ENCODE data around the gene REC114.
"Not testable (repeated sequence)": the region's sequence is repeated elsewhere in the genome, so short reads cannot be mapped to it uniquely, and the experiment has no call there.

REC114 gene

DNA sequence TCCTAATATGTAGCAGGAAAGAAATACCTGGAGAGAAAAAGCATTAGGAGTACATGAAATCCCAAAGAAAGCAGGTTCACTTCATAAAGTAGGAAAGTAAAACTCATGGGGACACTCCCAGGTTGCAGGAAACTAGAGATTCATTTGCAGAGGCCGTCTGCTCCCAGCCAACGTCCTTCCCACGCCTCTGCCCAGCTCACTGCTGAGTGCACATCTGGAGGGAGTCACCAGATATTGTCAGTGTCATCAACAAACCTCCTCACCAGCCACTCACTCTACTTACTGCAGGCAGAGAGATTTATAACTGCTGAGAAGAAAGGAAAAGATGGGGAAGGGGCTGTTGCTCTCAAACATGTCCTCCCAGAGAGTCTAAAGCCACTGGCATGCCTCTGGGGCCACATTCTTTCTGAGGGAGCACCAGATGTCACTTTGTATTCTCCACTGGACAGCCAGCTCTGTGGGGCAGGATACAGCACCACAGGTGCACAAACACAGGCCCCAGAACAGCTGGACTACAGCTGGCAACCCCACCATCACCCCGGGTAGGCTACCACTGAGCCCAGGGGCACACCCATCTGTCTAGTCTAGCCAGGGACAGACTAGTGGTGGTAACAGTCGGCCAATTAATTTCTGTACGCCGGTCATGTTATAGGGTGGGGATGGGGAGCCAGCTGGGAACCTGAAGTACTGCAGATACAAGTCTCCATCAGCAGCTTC, 125.8 kb downstream of the REC114 start:
- ATAC-seq (no peak), DNase-seq (no peak)
- H3K9me3 Mint-ChIP-seq = no peaks in the 10 kb centered on the region
- peaks cover 21% of the 10 kb centered on the region for H3K4me1 Mint-ChIP-seq
- H3K4me3 Mint-ChIP-seq = no peak overlapping the region
- H3K27ac Mint-ChIP-seq = no peak overlapping the region
- peaks cover 36% of the 10 kb centered on the region for H3K36me3 Mint-ChIP-seq (ENCODE audit: low read depth)
- no peaks in the 10 kb centered on the region for H3K27me3 Mint-ChIP-seq

DNA sequence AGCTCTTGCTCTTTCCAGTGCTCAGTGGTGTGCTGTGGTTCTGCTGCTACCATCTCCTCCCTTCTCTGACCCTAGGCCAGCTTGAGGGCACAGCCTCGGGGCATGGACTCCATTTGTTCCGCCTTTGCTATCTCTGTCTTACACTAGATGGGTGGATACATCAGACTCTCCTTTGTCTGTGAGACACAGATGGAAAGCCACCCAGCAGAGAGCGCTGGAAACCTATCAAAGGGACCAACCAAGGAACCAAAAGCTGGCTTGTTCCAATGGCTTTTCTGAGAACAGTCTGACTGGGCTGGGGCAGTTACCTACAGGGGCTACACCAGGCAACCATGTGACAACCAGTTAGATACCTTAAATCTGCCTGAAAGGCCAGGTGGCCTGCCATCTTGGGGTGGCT, 126.4 kb downstream of the REC114 start:
- Mint-ChIP-seq H3K27me3 (no peaks in the 10 kb centered on the region), H3K36me3 (ENCODE audit: low read depth) (peaks cover 36% of the 10 kb centered on the region), H3K4me3 (no peak overlapping the region), H3K27ac (no peak overlapping the region), H3K9me3 (no peaks in the 10 kb centered on the region), H3K4me1 (peaks cover 18% of the 10 kb centered on the region)
- ATAC-seq = no peak
- DNase-seq = no peak

DNA sequence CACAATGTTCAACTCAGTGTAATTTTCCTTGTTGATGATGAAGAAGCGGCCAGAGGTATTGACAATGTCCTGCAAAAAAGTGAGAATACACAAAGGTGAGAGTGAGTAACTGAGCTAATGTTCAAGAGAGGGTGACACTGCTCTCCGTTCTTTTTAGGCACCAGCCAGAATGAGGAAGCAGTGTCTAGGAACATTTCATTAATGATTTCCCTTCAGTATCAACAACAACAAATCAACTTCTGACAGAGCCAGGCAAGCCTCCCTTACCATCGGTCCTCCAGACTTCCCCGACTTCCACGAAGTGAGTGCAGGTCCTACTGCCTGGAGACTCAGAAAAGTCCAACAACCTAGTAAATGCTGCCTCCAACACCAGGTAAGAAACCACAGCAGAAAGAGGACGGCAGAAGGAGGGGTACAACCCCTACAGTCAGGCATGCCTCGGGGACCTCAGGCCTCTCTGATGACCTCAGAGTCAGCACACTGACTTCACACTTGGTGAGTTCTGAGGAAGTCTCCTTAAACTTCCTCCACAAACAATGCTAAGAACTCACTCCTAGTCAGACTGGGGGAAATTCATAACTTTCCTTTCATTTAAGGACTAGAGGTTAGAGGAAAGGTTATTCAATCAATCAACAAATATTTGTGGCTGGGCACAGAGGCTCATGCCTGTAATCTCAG, 127.5 kb downstream of the REC114 start:
- Mint-ChIP-seq H3K4me1 (peaks cover 17% of the 10 kb centered on the region), H3K27ac (peak overlapping the region; percentile 8), H3K36me3 (ENCODE audit: low read depth) (peaks cover 33% of the 10 kb centered on the region), H3K9me3 (no peaks in the 10 kb centered on the region), H3K27me3 (no peaks in the 10 kb centered on the region), H3K4me3 (no peak overlapping the region)
- DNase-seq (no peak), ATAC-seq (peak; percentile 59)

DNA sequence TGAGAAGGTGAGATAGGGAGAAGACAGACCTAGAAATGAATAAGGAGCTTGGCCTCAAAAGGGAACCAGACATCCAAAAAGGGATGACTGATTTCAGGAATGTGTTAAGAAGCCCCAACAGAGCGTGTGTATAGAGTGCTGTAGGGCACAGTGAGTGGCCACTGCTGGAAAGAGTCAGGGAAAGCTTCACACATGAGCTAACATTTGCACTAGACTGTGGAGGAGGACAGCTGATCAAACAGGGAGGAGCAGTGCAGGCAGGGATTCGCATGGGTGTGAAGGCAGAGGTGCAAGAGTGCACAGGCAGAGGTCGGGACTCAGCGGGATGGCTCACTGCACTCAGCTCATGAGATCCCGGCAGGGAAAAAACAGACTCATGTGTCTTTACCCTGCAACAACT, 128.4 kb downstream of the REC114 start:
- H3K27me3 Mint-ChIP-seq = no peaks in the 10 kb centered on the region
- peaks cover 31% of the 10 kb centered on the region for H3K36me3 Mint-ChIP-seq (ENCODE audit: low read depth)
- no peak overlapping the region for H3K4me3 Mint-ChIP-seq
- H3K27ac Mint-ChIP-seq = peak overlapping the region; percentile 8
- ATAC-seq = no peak
- no peaks in the 10 kb centered on the region for H3K9me3 Mint-ChIP-seq
- H3K4me1 Mint-ChIP-seq = peaks cover 17% of the 10 kb centered on the region
- no peak for DNase-seq

DNA sequence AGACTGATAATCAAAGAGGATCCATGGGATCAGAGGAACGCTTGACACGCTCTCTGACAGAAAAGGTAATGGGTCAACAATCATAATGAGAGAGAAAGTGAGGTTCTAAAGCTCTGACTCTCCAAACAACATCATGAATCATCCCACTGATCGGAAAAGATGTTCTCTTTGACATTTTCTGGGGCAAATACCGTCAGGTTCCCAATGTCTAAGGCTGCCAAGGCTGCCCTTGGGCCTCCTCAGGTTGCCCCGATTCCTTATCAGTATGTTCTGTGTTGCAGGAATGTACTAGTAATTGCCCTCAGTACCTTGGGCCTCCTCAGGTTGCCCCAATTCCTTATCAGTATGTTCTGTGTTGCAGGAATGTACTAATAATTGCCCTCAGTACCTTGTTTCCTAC, 129.3 kb downstream of the REC114 start:
- peak; percentile 65 for ATAC-seq
- Mint-ChIP-seq H3K27ac (peak overlapping the region; percentile 74), H3K9me3 (no peaks in the 10 kb centered on the region), H3K27me3 (no peaks in the 10 kb centered on the region), H3K4me1 (peaks cover 17% of the 10 kb centered on the region), H3K4me3 (no peak overlapping the region), H3K36me3 (ENCODE audit: low read depth) (peaks cover 31% of the 10 kb centered on the region)
- no peak for DNase-seq

DNA sequence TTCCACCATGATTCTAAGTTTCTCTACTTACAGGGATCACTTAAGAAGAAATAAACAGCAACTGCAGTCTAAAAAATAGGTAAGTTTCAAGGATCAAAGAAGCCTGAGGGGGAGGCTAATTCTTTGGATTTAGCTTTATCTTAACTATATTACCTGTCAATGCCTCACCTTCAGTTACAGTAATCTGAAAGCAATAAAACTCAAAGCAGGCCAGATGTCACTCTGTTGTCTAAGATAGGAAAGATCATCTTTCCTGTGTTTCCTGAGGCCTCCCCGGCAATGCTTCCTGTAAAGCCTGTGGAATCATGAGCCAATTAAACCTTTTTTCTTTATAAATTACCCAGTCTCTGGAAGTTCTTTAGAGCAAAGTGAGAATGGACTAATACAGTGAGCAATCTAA, 130.1 kb downstream of the REC114 start:
- DNase-seq = no peak
- Mint-ChIP-seq H3K27ac (peak overlapping the region; percentile 13), H3K4me3 (no peak overlapping the region), H3K9me3 (no peaks in the 10 kb centered on the region), H3K36me3 (ENCODE audit: low read depth) (peaks cover 29% of the 10 kb centered on the region), H3K4me1 (peaks cover 17% of the 10 kb centered on the region), H3K27me3 (no peaks in the 10 kb centered on the region)
- ATAC-seq = no peak

DNA sequence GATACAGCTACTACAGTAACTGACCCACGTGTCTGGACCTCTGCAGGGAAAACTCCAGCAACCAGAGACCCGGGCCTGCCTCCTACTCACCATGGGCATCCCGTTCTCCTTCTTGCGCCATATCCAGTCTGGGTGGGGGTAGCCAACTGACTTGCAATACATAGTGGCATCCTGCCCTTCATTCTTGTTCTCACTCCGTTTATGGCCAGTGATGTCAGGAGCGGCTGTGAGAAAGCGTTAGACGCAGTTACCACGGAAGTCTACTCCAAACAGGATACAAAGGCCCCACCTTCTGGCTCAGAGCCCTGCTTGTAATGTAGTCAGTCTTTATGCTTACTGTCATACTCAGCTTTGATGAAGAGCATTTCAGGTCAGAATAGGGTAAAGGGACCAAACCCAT, 130.6 kb downstream of the REC114 start:
- no peaks in the 10 kb centered on the region for H3K9me3 Mint-ChIP-seq
- no peak for ATAC-seq

DNA sequence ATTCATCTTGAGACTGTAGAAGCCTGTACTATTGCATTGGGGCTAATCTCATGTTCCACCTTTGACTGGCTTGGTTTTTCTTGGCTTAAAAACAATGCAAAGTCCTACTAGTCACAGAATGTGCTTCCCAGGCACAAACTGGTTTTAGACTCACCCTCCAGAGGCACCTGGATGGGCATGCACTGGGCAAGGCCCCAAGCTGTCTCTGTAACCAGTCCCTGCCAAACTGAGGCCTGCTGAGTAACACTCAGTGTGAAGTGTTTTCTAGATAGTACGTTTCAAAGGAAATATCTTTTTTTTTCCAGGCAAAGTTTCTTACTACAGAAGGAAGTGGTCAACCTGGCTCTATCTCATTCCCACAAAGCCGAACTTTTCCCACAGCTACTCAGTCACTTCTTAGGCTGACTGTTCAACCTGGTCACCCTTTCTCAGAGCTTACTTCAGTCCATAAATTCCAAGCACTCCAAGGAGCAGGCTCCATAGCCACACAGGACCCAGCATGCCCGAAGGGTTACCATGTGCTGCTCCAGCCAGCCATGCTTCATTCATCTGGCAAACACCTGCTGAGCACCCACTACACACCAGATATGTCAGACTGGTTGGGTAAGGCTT, 132.8 kb downstream of the REC114 start:
- DNase-seq (no peak), ATAC-seq (no peak)
- peaks cover 20% of the 10 kb centered on the region for H3K36me3 Mint-ChIP-seq (ENCODE audit: low read depth)
- H3K4me3 Mint-ChIP-seq = no peak overlapping the region
- H3K27me3 Mint-ChIP-seq = no peaks in the 10 kb centered on the region
- peaks cover 17% of the 10 kb centered on the region for H3K4me1 Mint-ChIP-seq
- H3K27ac Mint-ChIP-seq = no peak overlapping the region
- no peaks in the 10 kb centered on the region for H3K9me3 Mint-ChIP-seq

More for the DNA sequence above, 130.6 kb downstream of the REC114 start:
- Mint-ChIP-seq H3K27me3 (no peaks in the 10 kb centered on the region), H3K36me3 (ENCODE audit: low read depth) (peaks cover 32% of the 10 kb centered on the region), H3K27ac (no peak overlapping the region), H3K4me3 (no peak overlapping the region), H3K4me1 (peaks cover 17% of the 10 kb centered on the region)
- DNase-seq = no peak

DNA sequence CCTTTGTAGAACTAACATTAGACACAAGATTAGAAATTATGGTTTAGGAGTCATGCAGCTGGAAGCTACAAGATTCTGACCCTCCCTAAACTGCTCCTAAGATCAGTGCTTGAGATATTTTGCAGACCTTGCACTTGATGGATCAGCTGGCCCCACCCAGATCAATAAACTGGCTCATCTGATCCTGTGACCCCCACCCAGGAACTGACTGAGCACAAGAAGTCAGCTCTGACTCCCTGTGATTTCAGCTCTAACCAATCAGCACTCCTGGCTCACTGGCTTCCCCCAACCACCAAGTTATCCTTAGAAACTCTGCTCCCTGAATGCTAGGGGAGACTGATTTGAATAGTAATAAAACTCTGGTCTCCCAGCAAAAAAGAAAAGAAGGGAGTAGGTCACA, 134.6 kb downstream of the REC114 start:
- not testable (repeated sequence) for DNase-seq, H3K4me1 Mint-ChIP-seq, ATAC-seq, H3K9me3 Mint-ChIP-seq, H3K27ac Mint-ChIP-seq, H3K27me3 Mint-ChIP-seq, H3K4me3 Mint-ChIP-seq
- peaks cover 17% of the 10 kb centered on the region for H3K36me3 Mint-ChIP-seq (ENCODE audit: low read depth)

DNA sequence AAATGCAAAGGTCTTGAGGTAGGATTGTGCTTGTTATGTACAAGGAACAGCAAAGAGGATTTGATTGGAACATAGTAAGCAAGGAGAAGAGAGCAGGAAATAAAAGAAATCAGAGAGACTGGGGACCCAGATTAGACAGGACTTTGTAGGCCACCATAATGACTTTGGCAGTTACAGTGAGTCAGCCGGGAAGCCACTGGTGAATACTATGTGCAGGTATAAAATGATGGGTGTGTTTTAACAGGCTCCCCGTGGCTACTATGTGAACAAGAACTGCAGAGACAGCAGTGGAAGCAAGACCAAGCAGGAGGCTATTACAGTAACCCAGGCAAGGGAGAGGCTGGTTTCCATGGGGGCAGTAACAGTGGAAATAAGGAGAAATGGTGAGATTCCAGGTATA, 135.1 kb downstream of the REC114 start:
- no peak for ATAC-seq
- H3K27me3 Mint-ChIP-seq = no peaks in the 10 kb centered on the region
- H3K4me3 Mint-ChIP-seq = no peak overlapping the region
- H3K27ac Mint-ChIP-seq = no peak overlapping the region
- H3K36me3 Mint-ChIP-seq (ENCODE audit: low read depth) = peaks cover 19% of the 10 kb centered on the region
- DNase-seq = no peak
- no peaks in the 10 kb centered on the region for H3K9me3 Mint-ChIP-seq
- peaks cover under 1% of the 10 kb centered on the region for H3K4me1 Mint-ChIP-seq

DNA sequence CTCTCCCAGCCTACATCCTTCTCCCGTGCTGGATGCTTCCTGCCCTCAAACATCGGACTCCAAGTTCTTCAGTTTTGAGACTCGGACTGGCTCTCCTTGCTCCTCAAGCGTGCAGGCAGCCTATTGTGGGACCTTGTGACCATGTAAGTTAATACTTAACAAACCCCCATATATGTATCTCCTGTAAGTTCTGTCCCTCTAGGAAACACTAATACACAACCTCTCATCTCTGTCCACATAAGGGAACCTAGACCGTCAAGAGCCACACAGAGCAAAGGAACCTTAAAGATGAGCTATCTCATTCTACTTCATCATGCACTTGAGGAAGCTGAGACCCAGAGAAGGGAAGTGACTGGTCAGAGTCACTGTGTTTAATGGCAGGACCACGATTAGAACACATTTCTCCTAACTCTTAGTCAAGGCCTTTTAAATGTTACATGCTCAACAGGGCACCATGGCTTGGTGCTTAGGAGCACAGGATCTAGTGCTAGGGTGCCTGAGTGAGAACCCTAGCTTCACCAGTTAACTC, 140.0 kb downstream of the REC114 start:
- H3K4me1 Mint-ChIP-seq = peaks cover 8% of the 10 kb centered on the region
- H3K27me3 Mint-ChIP-seq = no peaks in the 10 kb centered on the region
- no peaks in the 10 kb centered on the region for H3K9me3 Mint-ChIP-seq
- no peak overlapping the region for H3K4me3 Mint-ChIP-seq
- DNase-seq (no peak), ATAC-seq (no peak)
- H3K27ac Mint-ChIP-seq = no peak overlapping the region
- peaks cover 45% of the 10 kb centered on the region for H3K36me3 Mint-ChIP-seq (ENCODE audit: low read depth)

DNA sequence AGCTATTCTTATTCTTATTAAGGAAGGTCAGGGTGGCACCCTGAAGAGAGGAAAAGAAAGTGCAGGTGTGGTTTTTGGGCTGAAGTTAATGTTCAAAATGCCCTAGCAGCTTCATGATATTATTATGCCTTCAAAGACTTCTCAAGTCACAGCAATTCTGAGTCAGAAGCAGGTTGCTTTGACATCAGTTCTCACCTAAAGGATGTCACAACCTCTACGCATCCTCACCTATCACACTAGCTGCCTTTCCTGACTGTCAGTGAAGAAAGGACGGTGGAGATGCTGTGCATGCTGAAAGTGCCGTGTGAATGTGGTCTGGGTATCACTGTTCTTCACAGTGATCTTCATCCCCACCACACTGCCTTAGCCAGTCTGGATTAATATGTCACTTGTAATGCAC, 140.6 kb downstream of the REC114 start:
- Mint-ChIP-seq H3K9me3 (no peaks in the 10 kb centered on the region), H3K36me3 (ENCODE audit: low read depth) (peaks cover 41% of the 10 kb centered on the region), H3K4me1 (peaks cover 8% of the 10 kb centered on the region), H3K27me3 (no peaks in the 10 kb centered on the region), H3K27ac (no peak overlapping the region), H3K4me3 (no peak overlapping the region)
- DNase-seq (no peak), ATAC-seq (no peak)

DNA sequence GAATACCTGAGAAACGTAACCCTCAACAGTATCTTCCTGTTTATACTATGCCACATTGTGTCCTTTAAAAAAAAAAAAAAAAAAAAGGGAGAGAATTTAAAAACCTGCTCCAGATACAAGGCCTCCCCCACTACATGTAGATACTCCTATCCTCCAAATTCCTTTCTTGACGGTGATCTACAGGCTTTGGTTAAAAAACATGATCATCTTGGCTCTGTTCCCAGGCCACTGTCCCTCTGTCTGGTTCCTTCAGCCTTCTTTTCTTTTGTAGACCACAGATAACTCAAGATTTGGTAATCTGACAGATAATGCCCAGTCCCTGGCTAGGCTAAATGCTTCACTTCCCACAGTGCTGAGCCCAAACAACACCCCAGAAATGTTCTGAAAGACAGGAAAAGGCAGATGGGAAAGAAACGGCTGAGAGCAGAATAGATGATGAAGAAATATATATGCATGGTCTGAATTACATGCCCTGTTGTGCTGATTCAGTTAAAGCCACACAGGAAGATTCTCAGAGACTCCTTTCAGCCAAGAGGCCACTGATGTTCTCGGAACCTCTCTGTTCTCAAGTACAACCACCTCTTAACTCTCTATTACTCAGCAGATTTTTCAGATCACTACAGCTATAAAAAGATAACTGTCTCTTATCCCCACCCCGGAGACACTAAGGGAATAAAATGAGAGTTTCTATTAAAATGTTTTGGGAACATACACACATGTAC, 141.9 kb downstream of the REC114 start:
- Mint-ChIP-seq H3K9me3 (no peaks in the 10 kb centered on the region), H3K4me1 (peaks cover 8% of the 10 kb centered on the region), H3K4me3 (no peak overlapping the region), H3K27me3 (no peaks in the 10 kb centered on the region), H3K27ac (no peak overlapping the region), H3K36me3 (ENCODE audit: low read depth) (peaks cover 46% of the 10 kb centered on the region)
- ATAC-seq = no peak
- DNase-seq = no peak

DNA sequence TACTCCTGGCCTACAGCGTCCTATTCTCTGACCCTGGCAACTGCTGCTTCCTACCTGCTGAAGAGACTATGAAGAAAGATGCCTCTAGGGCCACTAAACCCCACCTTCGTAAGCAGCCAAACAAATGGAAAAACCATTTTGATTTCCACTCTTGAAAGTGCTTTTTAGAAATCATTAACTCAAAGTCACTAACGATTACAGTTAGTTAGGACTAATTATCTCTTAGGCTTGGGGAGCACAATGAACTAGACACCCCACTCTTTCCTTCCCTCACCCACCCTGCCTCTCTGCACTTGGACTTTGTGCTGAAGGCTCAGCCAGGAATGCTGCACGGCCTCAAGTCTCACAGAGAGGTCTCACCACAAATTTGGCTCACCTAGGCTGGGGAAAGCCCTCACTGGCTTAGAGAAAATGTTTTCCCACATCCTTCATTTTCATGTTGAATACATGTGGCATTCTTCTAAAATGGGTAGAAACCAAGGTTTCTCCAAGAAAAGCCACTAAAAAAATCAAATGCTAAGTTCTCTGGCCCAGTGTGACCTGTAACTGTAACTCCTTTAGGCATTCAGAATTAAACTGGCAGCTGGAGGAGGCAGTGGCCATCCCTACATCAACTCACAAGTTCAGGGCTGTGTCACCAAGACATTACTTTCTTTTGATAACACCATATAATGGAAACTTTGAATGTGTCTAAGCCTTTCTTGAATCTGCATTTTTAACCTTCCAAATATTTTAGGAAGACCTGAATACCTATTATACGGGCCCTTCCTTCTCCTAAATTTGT, 143.1 kb downstream of the REC114 start:
- Mint-ChIP-seq H3K4me3 (no peak overlapping the region), H3K27me3 (no peaks in the 10 kb centered on the region), H3K4me1 (peaks cover 8% of the 10 kb centered on the region), H3K36me3 (ENCODE audit: low read depth) (peaks cover 49% of the 10 kb centered on the region), H3K27ac (no peak overlapping the region), H3K9me3 (no peaks in the 10 kb centered on the region)
- DNase-seq (no peak), ATAC-seq (no peak)
